Gastrocnemius medialis (tissue), 4 donors: Measurements from ENCODE around the gene AP5Z1.

Experiments
- POLR2A ChIP-seq, 2 donors: fragments of 450-650 bp; IDR thresholded peaks; one replicate each; pipeline ENCODE4 v1.6.1; 2017; ENCODE audit warnings: antibody characterized with exemption in 2 of 2, mild to moderate bottlenecking in 2 of 2, moderate library complexity in 2 of 2
- TF ChIP-seq, protein P1 (sequence below), 5 experiments: fragments of 450-650 bp in 3 of 5; fragments of 200-600 bp in 2 of 5; sonication (generic) in 2 of 5; IDR thresholded peaks in 4 of 5; conservative IDR thresholded peaks in 1 of 5; 1 replicate in 4 of 5; 2 replicates in 1 of 5; pipeline ENCODE4 v1.5.1; 2016 to 2019; ENCODE audit warnings: antibody characterized with exemption in 5 of 5, mild to moderate bottlenecking in 3 of 5, moderate library complexity in 3 of 5

DNA sequence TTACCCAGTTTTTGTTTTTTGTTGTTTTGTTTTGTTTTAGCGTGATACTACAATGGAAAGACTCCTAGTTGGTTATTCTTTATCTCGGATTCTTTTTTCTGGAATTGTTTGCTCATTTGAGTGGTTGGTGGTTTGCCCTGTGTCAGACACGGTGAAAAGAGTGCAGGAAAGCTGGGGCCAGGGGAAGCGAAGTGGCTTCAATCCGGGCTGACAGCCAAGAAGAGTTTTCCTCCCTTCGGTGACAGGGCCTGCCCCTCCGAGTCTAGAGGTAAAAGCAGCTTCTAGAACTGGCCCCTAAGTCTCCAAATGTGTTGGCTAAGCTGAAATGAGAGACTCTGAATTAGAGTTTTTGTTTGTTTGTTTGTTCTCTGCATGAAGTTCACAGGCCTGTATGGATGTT is 5.7 kb upstream of the AP5Z1 start:
- TF ChIP-seq POLR2A (IDR thresholded peaks at IDR 0.05): no peak
- TF ChIP-seq, protein P1, sequence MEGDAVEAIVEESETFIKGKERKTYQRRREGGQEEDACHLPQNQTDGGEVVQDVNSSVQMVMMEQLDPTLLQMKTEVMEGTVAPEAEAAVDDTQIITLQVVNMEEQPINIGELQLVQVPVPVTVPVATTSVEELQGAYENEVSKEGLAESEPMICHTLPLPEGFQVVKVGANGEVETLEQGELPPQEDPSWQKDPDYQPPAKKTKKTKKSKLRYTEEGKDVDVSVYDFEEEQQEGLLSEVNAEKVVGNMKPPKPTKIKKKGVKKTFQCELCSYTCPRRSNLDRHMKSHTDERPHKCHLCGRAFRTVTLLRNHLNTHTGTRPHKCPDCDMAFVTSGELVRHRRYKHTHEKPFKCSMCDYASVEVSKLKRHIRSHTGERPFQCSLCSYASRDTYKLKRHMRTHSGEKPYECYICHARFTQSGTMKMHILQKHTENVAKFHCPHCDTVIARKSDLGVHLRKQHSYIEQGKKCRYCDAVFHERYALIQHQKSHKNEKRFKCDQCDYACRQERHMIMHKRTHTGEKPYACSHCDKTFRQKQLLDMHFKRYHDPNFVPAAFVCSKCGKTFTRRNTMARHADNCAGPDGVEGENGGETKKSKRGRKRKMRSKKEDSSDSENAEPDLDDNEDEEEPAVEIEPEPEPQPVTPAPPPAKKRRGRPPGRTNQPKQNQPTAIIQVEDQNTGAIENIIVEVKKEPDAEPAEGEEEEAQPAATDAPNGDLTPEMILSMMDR (IDR thresholded peaks at IDR 0.05 in 4 of 5, conservative IDR thresholded peaks at IDR 0.05 in 1 of 5): no peak
